ENCODE measurements around the gene PIK3CD. TPM values are rescaled to one million over a fixed set of nuclear protein-coding genes. Genes with fewer than 3 reads are reported as not detected.

Gene PIK3CD
- total and polyA plus RNA-seq, 2 experiments from 2014 or later, result 1.2 to 1.3 TPM

- Histone ChIP-seq H2AFZ (no peak overlapping the region), H3K36me3 (replicated peaks; ENCODE audit: insufficient read depth, low read depth) (no peaks in the 10 kb centered on the region), H3K4me3 (no peak overlapping the region), H3K79me2 (no peaks in the 10 kb centered on the region), H3K4me1 (ENCODE audit: insufficient read depth) (no peaks in the 10 kb centered on the region), H3K4me2 (no peak overlapping the region), H4K20me1 (ENCODE audit: insufficient read depth, poor library complexity, severe bottlenecking) (no peaks in the 10 kb centered on the region), H3K9me2 (replicated peaks; ENCODE audit: insufficient read depth) (no peaks in the 10 kb centered on the region), H3K27me3 (no peaks in the 10 kb centered on the region), H3K27ac (no peak overlapping the region), H3K9me3 (ENCODE audit: low read depth) (no peaks in the 10 kb centered on the region)
- TF ChIP-seq EZH2 (IDR thresholded peaks at IDR 0.05; ENCODE audit: borderline replicate concordance) (no peak), EZH2phosphoT487 (IDR thresholded peaks at IDR 0.05; ENCODE audit: low read depth, severe bottlenecking, unreplicated experiment) (no peak), CTCF (IDR thresholded peaks at IDR 0.05; ENCODE audit: poor library complexity) (no peak)
- WGBS (ENCODE audit: low lambda C conversion rate, missing lambda C conversion rate), result 95% methylated on average over 20 of the region's 25 CpGs
- no peak for DNase-seq (ENCODE audit: low spot score)
Measured at GRCh38 chr1:9610548-9610947, 41.0 kb upstream of the PIK3CD start.

DNA sequence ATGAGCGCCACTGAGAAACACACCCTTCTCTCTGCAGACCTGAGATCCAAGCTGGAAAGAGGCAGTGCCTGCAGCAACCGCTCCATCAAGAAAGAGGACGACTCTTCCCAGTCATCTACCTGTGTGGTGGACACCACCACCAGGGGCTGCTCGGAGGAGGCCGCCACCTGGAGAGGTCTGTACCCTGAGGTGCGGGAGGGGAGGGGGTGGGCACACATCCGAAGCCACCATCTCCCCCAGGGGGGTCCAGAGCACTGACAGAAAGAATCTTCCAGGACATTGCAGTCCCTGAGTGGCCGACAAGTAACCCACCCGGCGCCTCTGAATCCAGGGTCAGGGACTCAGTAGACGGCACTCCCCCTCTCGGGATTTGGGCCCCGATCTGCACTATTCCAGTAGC is 39.8 kb upstream of the PIK3CD start:
- no peaks in the 10 kb centered on the region for H3K36me3 ChIP-seq (replicated peaks; ENCODE audit: insufficient read depth, low read depth)
- no peak overlapping the region for H3K27ac ChIP-seq
- DNase-seq (ENCODE audit: low spot score), result no peak
- no peak overlapping the region for H3K4me3 ChIP-seq
- 90% methylated on average over 13 of the region's 13 CpGs for WGBS (ENCODE audit: low lambda C conversion rate, missing lambda C conversion rate)
- no peaks in the 10 kb centered on the region for H3K4me1 ChIP-seq (ENCODE audit: insufficient read depth)
- H3K9me2 ChIP-seq (replicated peaks; ENCODE audit: insufficient read depth), result no peaks in the 10 kb centered on the region
- no peaks in the 10 kb centered on the region for H3K9me3 ChIP-seq (ENCODE audit: low read depth)
- H3K4me2 ChIP-seq, result no peak overlapping the region
- no peaks in the 10 kb centered on the region for H3K79me2 ChIP-seq
- H4K20me1 ChIP-seq (ENCODE audit: insufficient read depth, poor library complexity, severe bottlenecking), result no peaks in the 10 kb centered on the region
- H2AFZ ChIP-seq, result no peak overlapping the region
- TF ChIP-seq EZH2 (IDR thresholded peaks at IDR 0.05; ENCODE audit: borderline replicate concordance) (no peak), CTCF (IDR thresholded peaks at IDR 0.05; ENCODE audit: poor library complexity) (no peak), EZH2phosphoT487 (IDR thresholded peaks at IDR 0.05; ENCODE audit: low read depth, severe bottlenecking, unreplicated experiment) (no peak)
- H3K27me3 ChIP-seq, result no peaks in the 10 kb centered on the region

DNA sequence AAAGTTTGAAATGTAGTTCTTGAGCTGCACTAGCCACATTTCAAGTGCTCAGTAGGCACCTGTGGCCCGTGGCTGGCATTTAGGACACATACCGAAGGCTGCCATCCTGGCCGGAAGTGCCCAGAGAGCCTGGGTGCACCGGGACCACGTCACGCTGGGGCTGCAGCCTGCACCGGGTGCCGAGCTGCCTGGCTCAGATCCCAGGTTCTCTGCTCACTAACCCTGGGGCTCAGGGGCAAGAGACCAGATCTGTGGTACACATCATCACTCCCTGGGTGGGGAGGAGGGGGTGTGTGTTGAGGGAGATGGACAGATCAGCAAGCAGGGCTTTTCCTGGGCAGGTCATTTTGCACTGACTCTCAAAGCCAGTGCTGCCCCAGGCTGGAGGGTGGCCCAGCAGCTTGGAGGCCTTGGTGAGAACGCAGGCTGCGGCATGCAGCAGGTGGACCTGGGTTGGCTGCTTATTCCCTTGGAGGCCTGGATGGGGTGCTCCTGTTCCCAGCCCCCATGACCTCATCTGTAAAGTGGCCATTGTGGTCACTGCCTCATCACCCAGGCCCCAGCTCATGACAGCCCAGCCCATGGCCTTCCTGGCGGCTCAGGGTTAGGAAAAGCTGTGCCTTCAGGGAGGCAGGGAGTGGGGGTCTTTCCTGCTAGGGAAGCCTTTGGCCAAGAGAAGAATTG is 39.2 kb upstream of the PIK3CD start:
- no peak overlapping the region for H3K27ac ChIP-seq

More for the DNA sequence above, 39.2 kb upstream of the PIK3CD start:
- Histone ChIP-seq H3K4me3 (no peak overlapping the region), H4K20me1 (ENCODE audit: insufficient read depth, poor library complexity, severe bottlenecking) (no peaks in the 10 kb centered on the region), H3K9me2 (replicated peaks; ENCODE audit: insufficient read depth) (no peaks in the 10 kb centered on the region), H2AFZ (no peak overlapping the region), H3K9me3 (ENCODE audit: low read depth) (no peaks in the 10 kb centered on the region), H3K4me2 (no peak overlapping the region), H3K79me2 (no peaks in the 10 kb centered on the region), H3K36me3 (replicated peaks; ENCODE audit: insufficient read depth, low read depth) (no peaks in the 10 kb centered on the region), H3K4me1 (ENCODE audit: insufficient read depth) (no peaks in the 10 kb centered on the region), H3K27me3 (no peaks in the 10 kb centered on the region)
- TF ChIP-seq EZH2 (IDR thresholded peaks at IDR 0.05; ENCODE audit: borderline replicate concordance) (no peak), EZH2phosphoT487 (IDR thresholded peaks at IDR 0.05; ENCODE audit: low read depth, severe bottlenecking, unreplicated experiment) (no peak), CTCF (IDR thresholded peaks at IDR 0.05; ENCODE audit: poor library complexity) (no peak)
- 94% methylated on average over 11 of the region's 11 CpGs for WGBS (ENCODE audit: low lambda C conversion rate, missing lambda C conversion rate)
- DNase-seq (ENCODE audit: low spot score), result no peak
